GM12873 (cell line): ENCODE measurements around the gene RALGPS2.

Experiments used
- TF ChIP-seq, protein P1 (sequence below): IDR thresholded peaks from 2 replicates; pipeline ENCODE4 v1.5.1; 2012; ENCODE audit warnings: low read depth, mild to moderate bottlenecking, moderate library complexity, low read length, control low read depth; ENCODE audit not compliant: insufficient read depth; ENCODE audit errors: missing control alignments

The RALGPS2 gene

GRCh38 chr1:178898401-178898800, 173.4 kb downstream of the RALGPS2 start:
- TF ChIP-seq, protein P1, sequence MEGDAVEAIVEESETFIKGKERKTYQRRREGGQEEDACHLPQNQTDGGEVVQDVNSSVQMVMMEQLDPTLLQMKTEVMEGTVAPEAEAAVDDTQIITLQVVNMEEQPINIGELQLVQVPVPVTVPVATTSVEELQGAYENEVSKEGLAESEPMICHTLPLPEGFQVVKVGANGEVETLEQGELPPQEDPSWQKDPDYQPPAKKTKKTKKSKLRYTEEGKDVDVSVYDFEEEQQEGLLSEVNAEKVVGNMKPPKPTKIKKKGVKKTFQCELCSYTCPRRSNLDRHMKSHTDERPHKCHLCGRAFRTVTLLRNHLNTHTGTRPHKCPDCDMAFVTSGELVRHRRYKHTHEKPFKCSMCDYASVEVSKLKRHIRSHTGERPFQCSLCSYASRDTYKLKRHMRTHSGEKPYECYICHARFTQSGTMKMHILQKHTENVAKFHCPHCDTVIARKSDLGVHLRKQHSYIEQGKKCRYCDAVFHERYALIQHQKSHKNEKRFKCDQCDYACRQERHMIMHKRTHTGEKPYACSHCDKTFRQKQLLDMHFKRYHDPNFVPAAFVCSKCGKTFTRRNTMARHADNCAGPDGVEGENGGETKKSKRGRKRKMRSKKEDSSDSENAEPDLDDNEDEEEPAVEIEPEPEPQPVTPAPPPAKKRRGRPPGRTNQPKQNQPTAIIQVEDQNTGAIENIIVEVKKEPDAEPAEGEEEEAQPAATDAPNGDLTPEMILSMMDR = no peak

GRCh38 chr1:178899402-178899801, 174.4 kb downstream of the RALGPS2 start:
- TF ChIP-seq, protein P1 = no peak

- TF ChIP-seq, protein P1 = no peak
Measured at GRCh38 chr1:178901482-178902125, 176.6 kb downstream of the RALGPS2 start.

DNA sequence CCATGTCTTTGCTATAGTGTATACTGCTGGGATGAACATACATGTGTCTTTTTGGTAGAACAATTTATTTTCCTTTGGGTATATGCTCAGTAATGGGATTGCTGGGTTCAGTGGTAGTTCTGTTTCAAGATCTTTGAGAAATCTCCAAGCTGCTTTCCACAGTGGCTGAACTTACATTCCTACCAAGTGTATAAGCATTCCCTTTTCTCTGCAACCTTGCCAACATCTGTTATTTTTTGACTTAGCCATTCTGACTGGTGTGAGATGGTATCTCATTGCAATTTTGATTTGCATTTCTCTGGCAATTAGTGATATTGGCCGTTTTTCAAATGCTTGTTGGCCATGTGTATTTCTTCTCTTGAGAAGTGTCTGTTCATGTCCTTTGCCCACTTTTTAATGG, 183.3 kb downstream of the RALGPS2 start:
- TF ChIP-seq, protein P1 = no peak

GRCh38 chr1:178910023-178910422, 185.0 kb downstream of the RALGPS2 start:
- TF ChIP-seq, protein P1 = no peak

DNA sequence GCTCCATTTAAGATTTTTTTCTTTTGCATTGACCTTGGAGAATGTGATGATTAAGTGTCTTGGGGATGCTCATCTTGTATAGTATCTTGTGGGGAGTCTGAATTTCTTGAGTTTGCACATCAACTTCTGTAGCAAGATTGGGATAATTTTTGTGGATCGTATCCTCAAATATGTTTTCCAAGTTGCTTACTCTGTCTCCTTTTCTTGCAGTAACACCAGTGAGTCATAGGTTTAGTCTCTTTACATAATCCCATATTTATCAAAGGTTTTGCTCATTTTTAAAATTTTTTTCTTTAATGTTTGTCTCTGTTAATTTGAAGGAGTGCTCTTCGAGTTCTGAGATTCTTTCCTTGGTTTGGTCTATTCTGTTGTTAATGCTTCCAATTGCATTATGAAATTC, 187.6 kb downstream of the RALGPS2 start:
- TF ChIP-seq, protein P1 = no peak

- TF ChIP-seq, protein P1 = no peak
Measured at GRCh38 chr1:178916448-178917174, 191.6 kb downstream of the RALGPS2 start.
